A673 (cell line): ENCODE measurements around the gene C20orf202. TPM values are rescaled to one million over a fixed set of nuclear protein-coding genes. Genes with fewer than 3 reads are reported as not detected.
A peak's percentile ranks its signal among the peaks of the same experiment; 100 is the strongest.

Source experiments
- BruUV-seq: library from RNA; stranded (reverse); fragments of 400-500 nt; replicated peaks from 2 replicates; lab custom pipeline; 2021; lab: Mats Ljungman, UMichigan
- CTCF ChIA-PET: fragments of 300-600 bp; sonication (Branson Sonifier 250); formaldehyde crosslinking; loops from one replicate; lab custom pipeline; 2022; ENCODE audit warnings: antibody characterized with exemption; lab: Charles Lee
- POLR2A ChIA-PET: fragments of 300-600 bp; sonication (Branson Sonifier 250); formaldehyde crosslinking; loops from one replicate; lab custom pipeline; 2022; ENCODE audit warnings: antibody characterized with exemption; ENCODE audit not compliant: low non-redundant PET; lab: Charles Lee
- DNase-seq: peaks from one replicate; pipeline ENCODE4 v3.0.0-alpha.2; 2015; ENCODE audit warnings: low spot score
- H3K27ac ChIP-seq: fragments of 200-600 bp; sonication (generic); 2 replicates; pipeline ENCODE4 v1.5.1; 2016; ENCODE audit warnings: mixed run types, low read depth, mild to moderate bottlenecking, mixed read lengths, antibody characterized with exemption, low read length; ENCODE audit not compliant: poor library complexity, severe bottlenecking
- H3K27me3 ChIP-seq: fragments of 200-600 bp; sonication (generic); replicated peaks from 2 replicates; pipeline ENCODE4 v1.6.1; 2017; ENCODE audit warnings: mixed run types, low read depth, mild to moderate bottlenecking, mixed read lengths, antibody characterized with exemption, low read length; ENCODE audit not compliant: insufficient read depth, poor library complexity
- H3K36me3 ChIP-seq: fragments of 200-600 bp; sonication (generic); 2 replicates; pipeline ENCODE4 v1.6.1; 2016; ENCODE audit warnings: mixed run types, mild to moderate bottlenecking, mixed read lengths, antibody characterized with exemption, low read length; ENCODE audit not compliant: insufficient read depth, poor library complexity, severe bottlenecking
- H3K4me1 ChIP-seq: fragments of 200-600 bp; sonication (generic); 2 replicates; pipeline ENCODE4 v1.6.1; 2017; ENCODE audit warnings: mixed run types, mild to moderate bottlenecking, mixed read lengths, antibody characterized with exemption, low read length; ENCODE audit not compliant: insufficient read depth, poor library complexity, severe bottlenecking
- H3K4me3 ChIP-seq: fragments of 200-600 bp; sonication (generic); 2 replicates; pipeline ENCODE4 v1.5.1; 2016; ENCODE audit warnings: low read depth, mixed run types, mild to moderate bottlenecking, mixed read lengths, low read length; ENCODE audit not compliant: poor library complexity, severe bottlenecking
- H3K9me3 ChIP-seq: fragments of 200-600 bp; sonication (generic); 2 replicates; pipeline ENCODE4 v1.6.1; 2016; ENCODE audit warnings: mixed run types, low read depth, mild to moderate bottlenecking, mixed read lengths, antibody characterized with exemption, low read length; ENCODE audit not compliant: poor library complexity, severe bottlenecking
- CTCF ChIP-seq: fragments of 300-800, 200-600 bp; sonication (generic); conservative IDR thresholded peaks from 2 replicates; pipeline ENCODE4 v1.5.1; 2017; ENCODE audit warnings: low read depth, mild to moderate bottlenecking, antibody characterized with exemption, low read length, moderate library complexity, mixed read lengths
- EZH2 ChIP-seq: fragments of 200-600 bp; sonication (generic); IDR thresholded peaks from 2 replicates; pipeline ENCODE4 v1.6.1; 2017; ENCODE audit warnings: borderline replicate concordance, low read depth, mild to moderate bottlenecking, mixed read lengths, antibody characterized with exemption, low read length; ENCODE audit not compliant: poor library complexity, severe bottlenecking
- intact Hi-C: fragments of 100-400 bp; cut with micrococcal nuclease; formaldehyde crosslinking; loops from one replicate; pipeline ENCODE4 v1.10.0; 2022; ENCODE audit not compliant: unreplicated experiment
- total RNA-seq: library from RNA; stranded (reverse); gene quantifications from 2 replicates; pipeline ENCODE4 v1.2.3, GENCODE V29; 2021

The C20orf202 gene
- total RNA-seq, 1 experiment from 2014 or later, result not detected

- BruUV-seq, result no TSS peak
- CTCF ChIA-PET, result interaction anchor here (0.7 to 1.3 kb wide), 3 partner anchors 103 to 339 kb away, joined by 3 to 4 read pairs (median 4); no protein-coding TSS in a partner anchor
- H3K4me1 ChIP-seq, result peaks cover 5% of the 10 kb centered on the region
- no peaks in the 10 kb centered on the region for H3K36me3 ChIP-seq
- H3K27ac ChIP-seq, result no peak overlapping the region
- DNase-seq, result no peak
- POLR2A ChIA-PET, result interaction anchor here (0.7 kb wide), 1 partner anchor 929 kb away, joined by 4 read pairs; no protein-coding TSS in a partner anchor
- no peak for TF ChIP-seq CTCF
- H3K9me3 ChIP-seq, result no peaks in the 10 kb centered on the region
- intact Hi-C loops, result loop anchor here (5.0 kb wide), 2 partner anchors 105 to 395 kb away; no protein-coding TSS in a partner anchor
- H3K4me3 ChIP-seq, result no peak overlapping the region
- H3K27me3 ChIP-seq, result no peaks in the 10 kb centered on the region
Observed at GRCh38 chr20:1212023-1212422, 8.8 kb downstream of the C20orf202 start.

GRCh38 chr20:1212607-1213396, 9.5 kb downstream of the C20orf202 start:
- ChIA-PET CTCF (interaction anchor here (0.9 to 1.3 kb wide), 4 partner anchors 104 to 394 kb away, joined by 3 to 4 read pairs (median 3); no protein-coding TSS in a partner anchor), POLR2A (no interaction called here)
- peak; percentile 87 for TF ChIP-seq CTCF
- no peak for TF ChIP-seq EZH2
- no peak overlapping the region for H3K27ac ChIP-seq
- H3K4me1 ChIP-seq, result peaks cover 5% of the 10 kb centered on the region
- H3K27me3 ChIP-seq, result no peaks in the 10 kb centered on the region
- no peaks in the 10 kb centered on the region for H3K9me3 ChIP-seq
- BruUV-seq, result no TSS peak
- DNase-seq, result peak; percentile 84
- intact Hi-C loops, result loop anchor here (5.0 kb wide), 2 partner anchors 106 to 396 kb away; no protein-coding TSS in a partner anchor
- H3K36me3 ChIP-seq, result no peaks in the 10 kb centered on the region
- H3K4me3 ChIP-seq, result no peak overlapping the region

- intact Hi-C loops, result loop anchor here (5.0 kb wide), 2 partner anchors 108 to 398 kb away; no protein-coding TSS in a partner anchor
- Histone ChIP-seq H3K36me3 (no peaks in the 10 kb centered on the region), H3K27ac (no peak overlapping the region), H3K4me1 (peaks cover 5% of the 10 kb centered on the region), H3K27me3 (no peaks in the 10 kb centered on the region), H3K4me3 (no peak overlapping the region), H3K9me3 (no peaks in the 10 kb centered on the region)
- BruUV-seq, result no TSS peak
- TF ChIP-seq CTCF, result no peak
- TF ChIP-seq EZH2, result no peak
- ChIA-PET CTCF (no interaction called here), POLR2A (no interaction called here)
- DNase-seq, result no peak
Observed at GRCh38 chr20:1214838-1215261, 11.6 kb downstream of the C20orf202 start.
